ENCODE data around the gene TXNDC16. TPM values are rescaled to one million over a fixed set of nuclear protein-coding genes. Genes with fewer than 3 reads are reported as not detected.

The TXNDC16 gene
- total RNA-seq, 1 donor from 2014 or later = 12.5 TPM

Other genes with a start within 250 kb of the TXNDC16 start
- 0.21 TPM for gene PTGER2, start 238.2 kb downstream of the TXNDC16 start, total RNA-seq
- 5.0 TPM for gene GPR137C, start 331 bp upstream of the TXNDC16 start, total RNA-seq
- 47.9 TPM for gene ERO1A, start 143.1 kb upstream of the TXNDC16 start, total RNA-seq
- 107 TPM for gene PSMC6, start 154.7 kb upstream of the TXNDC16 start, total RNA-seq
- 28.2 TPM for gene STYX, start 177.7 kb upstream of the TXNDC16 start, total RNA-seq
- gene GNPNAT1, start 239.1 kb upstream of the TXNDC16 start, total RNA-seq = 12.1 TPM